Measurements from ENCODE around the gene TUBB2A. TPM values are rescaled to one million over a fixed set of nuclear protein-coding genes. Genes with fewer than 3 reads are reported as not detected.
A peak's percentile ranks its signal among the peaks of the same experiment; 100 is the strongest.
"Not testable (repeated sequence)": the region's sequence is repeated elsewhere in the genome, so short reads cannot be mapped to it uniquely, and the experiment has no call there.

The TUBB2A gene
- total RNA-seq, 4 donors from 2014 or later, result 16.3 to 72.5 (median 34.5) TPM

- Histone ChIP-seq H3K4me1 (peaks cover 20 to 22% of the 10 kb centered on the region in 2 donors), H3K4me3 (replicated peaks in 1 of 3) (no peak overlapping the region), H3K27ac (no peak overlapping the region), H3K27me3 (no peaks in the 10 kb centered on the region), H3K36me3 (no peaks in the 10 kb centered on the region), H3K9me3 (no peaks in the 10 kb centered on the region)
- intact Hi-C loops (cut with DNase I), result no loop called here
- 81 to 90% methylated on average over 6 to 13 of the region's 22 CpGs for WGBS, 2 donors
- DNase-seq, result no peak
- no peak for TF ChIP-seq POLR2A (IDR thresholded peaks at IDR 0.05)
- TF ChIP-seq CTCF (IDR thresholded peaks at IDR 0.05), result no peak
These were observed 19.4 kb upstream of the TUBB2A start for GRCh38 chr6:3176562-3177355.

- Histone ChIP-seq H3K4me1 (peaks cover 20 to 22% of the 10 kb centered on the region in 2 donors), H3K4me3 (replicated peaks in 1 of 3) (no peak overlapping the region), H3K27me3 (no peaks in the 10 kb centered on the region), H3K36me3 (no peaks in the 10 kb centered on the region), H3K27ac (peak overlapping the region in 1 of 3 donors; percentile 12), H3K9me3 (no peaks in the 10 kb centered on the region)
- peak in 1 of 2 donors; percentile 15 for DNase-seq
- intact Hi-C loops (cut with DNase I), result no loop called here
- 57 to 67% methylated on average over 11 of the region's 11 CpGs for WGBS, 2 donors
- TF ChIP-seq CTCF (IDR thresholded peaks at IDR 0.05) (no peak), POLR2A (IDR thresholded peaks at IDR 0.05) (no peak)
These were observed 18.5 kb upstream of the TUBB2A start for GRCh38 chr6:3175715-3176402.

GRCh38 chr6:3173636-3174089 lies 16.3 kb upstream of the TUBB2A start:
- H3K27ac ChIP-seq; intact Hi-C loops (cut with DNase I); DNase-seq; H3K4me3 ChIP-seq (replicated peaks in 1 of 3); H3K9me3 ChIP-seq; H3K36me3 ChIP-seq; H3K27me3 ChIP-seq: not testable (repeated sequence)
- peaks cover 15 to 19% of the 10 kb centered on the region in 2 donors for H3K4me1 ChIP-seq
- WGBS, 2 donors, result 95 to 96% methylated on average over 11 of the region's 11 CpGs

- DNase-seq; H3K36me3 ChIP-seq; H3K27ac ChIP-seq; intact Hi-C loops (cut with DNase I); H3K9me3 ChIP-seq; H3K4me3 ChIP-seq (replicated peaks in 1 of 3); H3K27me3 ChIP-seq: not testable (repeated sequence)
- peaks cover 10 to 13% of the 10 kb centered on the region in 2 donors for H3K4me1 ChIP-seq
- WGBS, 2 donors, result 95 to 97% methylated on average over 4 of the region's 4 CpGs
These were observed 15.4 kb upstream of the TUBB2A start for GRCh38 chr6:3172789-3173188.

GRCh38 chr6:3171313-3172175 lies 14.2 kb upstream of the TUBB2A start:
- H3K27ac ChIP-seq; H3K9me3 ChIP-seq; H3K4me3 ChIP-seq (replicated peaks in 1 of 3); intact Hi-C loops (cut with DNase I); H3K27me3 ChIP-seq; H3K36me3 ChIP-seq; DNase-seq: not testable (repeated sequence)
- WGBS, 2 donors, result 87 to 89% methylated on average over 17 of the region's 17 CpGs
- peaks cover 10 to 13% of the 10 kb centered on the region in 2 donors for H3K4me1 ChIP-seq

- H3K36me3 ChIP-seq; DNase-seq; intact Hi-C loops (cut with DNase I); H3K27ac ChIP-seq; H3K9me3 ChIP-seq; H3K4me1 ChIP-seq; H3K27me3 ChIP-seq; H3K4me3 ChIP-seq (replicated peaks in 1 of 3): not testable (repeated sequence)
- WGBS, 2 donors, result 92 to 96% methylated on average over 14 to 20 of the region's 24 CpGs
These were observed 13.3 kb upstream of the TUBB2A start for GRCh38 chr6:3170676-3171075.

- intact Hi-C loops (cut with DNase I); H3K27ac ChIP-seq; DNase-seq; H3K27me3 ChIP-seq; H3K36me3 ChIP-seq; H3K4me3 ChIP-seq (replicated peaks in 1 of 3); H3K4me1 ChIP-seq; H3K9me3 ChIP-seq: not testable (repeated sequence)
- 96% methylated on average over 10 of the region's 10 CpGs for whole genome bisulfite sequencing, 2 donors
These were observed 10.7 kb upstream of the TUBB2A start for GRCh38 chr6:3168046-3168445.

GRCh38 chr6:3166535-3167225 lies 9.3 kb upstream of the TUBB2A start:
- H3K4me1 ChIP-seq; H3K9me3 ChIP-seq; H3K4me3 ChIP-seq (replicated peaks in 1 of 3); H3K36me3 ChIP-seq; H3K27me3 ChIP-seq; DNase-seq; H3K27ac ChIP-seq; intact Hi-C loops (cut with DNase I): not testable (repeated sequence)
- WGBS, 2 donors, result 90 to 93% methylated on average over 10 of the region's 10 CpGs

All from thyroid gland (tissue), 4 donors.